ENCODE data around the gene GCN1.

Gene GCN1

DNA sequence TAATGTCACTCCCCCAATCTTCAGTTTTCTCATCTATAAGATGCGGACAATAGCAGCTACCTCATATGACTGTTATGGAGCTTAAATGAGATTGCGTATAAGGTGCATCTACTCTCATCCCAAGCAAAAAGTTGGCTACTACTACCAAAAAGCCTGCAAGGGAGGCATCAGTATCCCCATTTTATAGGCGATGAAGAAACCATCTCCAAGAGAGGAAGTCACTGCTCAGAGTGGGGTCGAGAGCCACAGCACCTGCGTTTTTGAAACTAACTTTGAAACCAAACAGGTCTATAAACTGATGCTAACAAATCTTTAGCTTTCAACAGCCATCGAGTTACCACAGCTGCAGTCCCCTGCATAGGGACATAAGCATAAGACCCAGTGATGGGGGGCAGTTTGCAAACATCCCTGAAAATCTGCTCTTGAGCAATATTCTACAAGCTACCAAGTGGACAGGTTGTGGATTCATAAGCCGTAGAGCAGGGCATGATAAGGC is 3.5 kb downstream of the GCN1 start:
- no peak overlapping the region for H3K9ac ChIP-seq (ENCODE audit: low read length in 5 of 5)
- H3K27me3 ChIP-seq (ENCODE audit: control insufficient read depth in 5 of 5, insufficient read depth in 4 of 5, low read length in 5 of 5): no peaks in the 10 kb centered on the region
- no peaks in the 10 kb centered on the region for H3K9me3 ChIP-seq (ENCODE audit: control insufficient read depth in 5 of 5, low read length in 5 of 5)
- H3K36me3 ChIP-seq (ENCODE audit: control insufficient read depth in 5 of 5, insufficient read depth in 5 of 5, low read length in 5 of 5): peaks cover 3 to 41% (median 30%) of the 10 kb centered on the region in 5 donors
- no peak overlapping the region for H3K4me3 ChIP-seq (ENCODE audit: low read depth in 1 of 5, low read length in 5 of 5)
- no peak overlapping the region for H3K27ac ChIP-seq (ENCODE audit: low read depth, low read length)
- H3K4me1 ChIP-seq (ENCODE audit: control insufficient read depth in 5 of 5, insufficient read depth in 5 of 5, low read length in 5 of 5): peaks cover 7 to 31% (median 24%) of the 10 kb centered on the region in 5 donors

DNA sequence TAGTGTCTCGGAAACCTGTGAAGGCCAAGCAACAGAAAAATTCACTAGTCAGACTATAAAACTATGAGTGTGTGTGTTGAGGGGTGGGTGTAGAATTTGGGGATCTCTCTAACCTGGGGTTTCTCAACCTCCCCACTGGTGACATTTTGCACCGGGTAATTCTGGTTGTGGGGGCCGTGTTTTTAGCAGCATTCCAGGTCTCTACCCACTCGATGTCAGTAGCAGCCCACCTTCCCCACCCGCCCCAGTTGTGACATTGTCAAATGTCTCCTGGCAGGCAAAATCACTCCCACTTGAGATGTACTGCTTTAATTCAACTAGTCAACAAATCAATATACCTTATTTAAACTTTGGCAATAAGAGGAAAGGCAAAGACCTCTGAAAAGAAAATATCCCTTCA is 4.1 kb downstream of the GCN1 start:
- peaks cover 6 to 25% (median 18%) of the 10 kb centered on the region in 5 donors for H3K4me1 ChIP-seq (ENCODE audit: control insufficient read depth in 5 of 5, insufficient read depth in 5 of 5, low read length in 5 of 5)
- H3K9ac ChIP-seq (ENCODE audit: low read length in 5 of 5): no peak overlapping the region
- H3K4me3 ChIP-seq (ENCODE audit: low read depth in 1 of 5, low read length in 5 of 5): no peak overlapping the region
- H3K27me3 ChIP-seq (ENCODE audit: control insufficient read depth in 5 of 5, insufficient read depth in 4 of 5, low read length in 5 of 5): no peaks in the 10 kb centered on the region
- H3K36me3 ChIP-seq (ENCODE audit: control insufficient read depth in 5 of 5, insufficient read depth in 5 of 5, low read length in 5 of 5): peaks cover 3 to 44% (median 34%) of the 10 kb centered on the region in 5 donors
- no peaks in the 10 kb centered on the region for H3K9me3 ChIP-seq (ENCODE audit: control insufficient read depth in 5 of 5, low read length in 5 of 5)
- no peak overlapping the region for H3K27ac ChIP-seq (ENCODE audit: low read depth, low read length)

DNA sequence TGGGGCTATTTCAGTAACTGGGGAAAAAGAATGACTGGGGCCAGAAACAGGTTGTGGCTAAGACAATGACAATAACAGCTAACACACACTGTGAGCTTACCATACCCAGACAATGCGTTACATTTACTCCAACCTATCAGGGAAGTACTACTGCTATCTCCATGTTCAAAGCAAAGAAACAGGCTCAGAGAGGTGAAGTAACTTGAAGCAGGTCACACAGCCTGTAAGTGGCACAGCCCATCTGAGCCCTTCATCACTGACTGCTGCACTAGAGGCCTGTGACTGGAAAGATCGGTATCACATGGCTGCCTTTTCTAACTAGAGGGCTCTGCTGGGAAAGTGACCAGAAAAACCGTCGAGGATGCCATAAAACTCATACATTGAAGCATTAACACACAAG is 7.9 kb downstream of the GCN1 start:
- Histone ChIP-seq H3K4me3 (ENCODE audit: low read depth in 1 of 5, low read length in 5 of 5) (no peak overlapping the region), H3K27ac (ENCODE audit: low read depth, low read length) (no peak overlapping the region), H3K9ac (ENCODE audit: low read length in 5 of 5) (no peak overlapping the region), H3K9me3 (ENCODE audit: control insufficient read depth in 5 of 5, low read length in 5 of 5) (no peaks in the 10 kb centered on the region), H3K36me3 (ENCODE audit: control insufficient read depth in 5 of 5, insufficient read depth in 5 of 5, low read length in 5 of 5) (peaks cover 9 to 82% (median 66%) of the 10 kb centered on the region in 5 donors), H3K27me3 (ENCODE audit: control insufficient read depth in 5 of 5, insufficient read depth in 4 of 5, low read length in 5 of 5) (no peaks in the 10 kb centered on the region), H3K4me1 (ENCODE audit: control insufficient read depth in 5 of 5, insufficient read depth in 5 of 5, low read length in 5 of 5) (peaks cover 0 to 8% (median 0%) of the 10 kb centered on the region in 5 donors)

DNA sequence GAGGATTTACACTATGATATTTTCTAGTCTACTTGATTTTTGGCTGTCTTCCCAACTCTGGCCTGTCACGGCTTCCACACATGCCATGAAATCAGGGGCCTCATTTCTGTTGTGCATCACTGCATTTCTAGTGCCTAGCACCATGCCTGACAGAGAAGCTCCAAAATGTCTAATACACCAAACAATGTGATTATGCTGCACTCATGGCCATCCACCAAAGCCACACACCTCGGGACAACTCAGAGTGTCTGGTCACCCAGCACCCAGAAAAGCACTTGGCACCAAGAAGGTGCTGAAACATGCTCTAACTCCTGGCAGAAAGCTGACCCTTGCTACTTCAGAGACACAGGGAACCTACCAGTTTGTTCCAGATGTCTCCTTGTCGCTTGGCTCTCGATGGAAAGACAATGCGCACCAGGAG is 11.3 kb downstream of the GCN1 start:
- Histone ChIP-seq H3K4me1 (ENCODE audit: control insufficient read depth in 5 of 5, insufficient read depth in 5 of 5, low read length in 5 of 5) (peaks cover 0 to 8% (median 0%) of the 10 kb centered on the region in 5 donors), H3K9ac (ENCODE audit: low read length in 5 of 5) (no peak overlapping the region), H3K27ac (ENCODE audit: low read depth, low read length) (no peak overlapping the region), H3K4me3 (ENCODE audit: low read depth in 1 of 5, low read length in 5 of 5) (no peak overlapping the region), H3K27me3 (ENCODE audit: control insufficient read depth in 5 of 5, insufficient read depth in 4 of 5, low read length in 5 of 5) (no peaks in the 10 kb centered on the region), H3K9me3 (ENCODE audit: control insufficient read depth in 5 of 5, low read length in 5 of 5) (no peaks in the 10 kb centered on the region), H3K36me3 (ENCODE audit: control insufficient read depth in 5 of 5, insufficient read depth in 5 of 5, low read length in 5 of 5) (peaks cover 9 to 84% (median 68%) of the 10 kb centered on the region in 5 donors)

DNA sequence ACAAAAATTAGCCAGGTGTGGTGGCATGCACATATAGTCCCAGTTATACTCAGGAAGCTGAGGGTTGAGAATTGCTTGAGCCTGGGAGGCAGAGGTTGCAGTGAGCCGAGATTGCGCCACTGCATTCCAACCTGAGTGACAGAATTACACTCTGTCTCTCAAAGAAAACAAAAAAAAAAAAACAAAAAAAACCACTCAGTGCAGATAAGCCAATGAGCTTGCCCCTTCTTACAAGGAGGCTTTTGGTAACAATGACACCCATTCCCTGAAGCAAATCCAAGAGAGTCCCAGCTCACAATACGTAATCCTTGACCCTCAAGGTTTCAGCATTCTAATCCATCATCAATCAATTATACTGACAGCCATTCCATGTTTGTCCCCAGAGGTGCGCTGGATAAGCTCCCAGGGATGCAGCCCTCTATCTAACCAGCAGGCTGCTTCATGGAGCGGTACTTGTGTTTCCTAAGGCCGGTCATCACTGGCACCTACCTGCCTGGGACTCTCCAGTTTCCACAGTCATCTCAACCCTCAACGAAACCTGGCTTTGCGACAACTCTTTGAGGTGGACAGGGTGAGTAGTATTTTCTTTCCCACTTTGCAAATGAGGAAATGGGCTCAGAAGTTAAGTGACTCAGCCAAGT is 12.4 kb downstream of the GCN1 start:
- H3K36me3 ChIP-seq (ENCODE audit: control insufficient read depth in 5 of 5, insufficient read depth in 5 of 5, low read length in 5 of 5): peaks cover 13 to 85% (median 76%) of the 10 kb centered on the region in 5 donors

DNA sequence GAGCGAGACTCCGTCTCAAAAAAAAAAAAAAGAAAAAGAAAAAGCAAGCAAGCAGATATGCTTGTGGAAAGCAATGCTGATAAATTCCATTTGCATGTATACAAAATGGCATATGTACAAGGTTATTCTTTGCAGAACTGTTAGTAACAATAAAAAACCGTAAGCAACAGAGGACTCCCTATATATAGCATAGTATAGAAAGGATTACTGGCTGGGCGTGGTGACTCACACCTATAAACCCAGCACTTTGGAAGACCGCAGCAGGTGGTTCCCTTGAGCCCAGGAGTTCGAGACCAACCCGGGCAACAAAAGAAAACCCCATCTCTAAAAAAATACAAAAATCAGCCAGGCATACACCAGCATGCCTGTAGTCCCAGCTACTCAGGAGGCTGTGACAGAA is 13.5 kb downstream of the GCN1 start:
- Histone ChIP-seq H3K27ac (ENCODE audit: low read depth, low read length) (no peak overlapping the region), H3K4me1 (ENCODE audit: control insufficient read depth in 5 of 5, insufficient read depth in 5 of 5, low read length in 5 of 5) (peaks cover 0 to 8% (median 0%) of the 10 kb centered on the region in 5 donors), H3K27me3 (ENCODE audit: control insufficient read depth in 5 of 5, insufficient read depth in 4 of 5, low read length in 5 of 5) (no peaks in the 10 kb centered on the region), H3K9me3 (ENCODE audit: control insufficient read depth in 5 of 5, low read length in 5 of 5) (no peaks in the 10 kb centered on the region), H3K4me3 (ENCODE audit: low read depth in 1 of 5, low read length in 5 of 5) (no peak overlapping the region), H3K9ac (ENCODE audit: low read length in 5 of 5) (no peak overlapping the region), H3K36me3 (ENCODE audit: control insufficient read depth in 5 of 5, insufficient read depth in 5 of 5, low read length in 5 of 5) (peaks cover 16 to 85% (median 78%) of the 10 kb centered on the region in 5 donors)

More for the DNA sequence above, 12.4 kb downstream of the GCN1 start:
- Histone ChIP-seq H3K9me3 (ENCODE audit: control insufficient read depth in 5 of 5, low read length in 5 of 5) (no peaks in the 10 kb centered on the region), H3K27me3 (ENCODE audit: control insufficient read depth in 5 of 5, insufficient read depth in 4 of 5, low read length in 5 of 5) (no peaks in the 10 kb centered on the region), H3K9ac (ENCODE audit: low read length in 5 of 5) (no peak overlapping the region), H3K27ac (ENCODE audit: low read depth, low read length) (no peak overlapping the region), H3K4me1 (ENCODE audit: control insufficient read depth in 5 of 5, insufficient read depth in 5 of 5, low read length in 5 of 5) (peaks cover 0 to 8% (median 0%) of the 10 kb centered on the region in 5 donors), H3K4me3 (ENCODE audit: low read depth in 1 of 5, low read length in 5 of 5) (no peak overlapping the region)

DNA sequence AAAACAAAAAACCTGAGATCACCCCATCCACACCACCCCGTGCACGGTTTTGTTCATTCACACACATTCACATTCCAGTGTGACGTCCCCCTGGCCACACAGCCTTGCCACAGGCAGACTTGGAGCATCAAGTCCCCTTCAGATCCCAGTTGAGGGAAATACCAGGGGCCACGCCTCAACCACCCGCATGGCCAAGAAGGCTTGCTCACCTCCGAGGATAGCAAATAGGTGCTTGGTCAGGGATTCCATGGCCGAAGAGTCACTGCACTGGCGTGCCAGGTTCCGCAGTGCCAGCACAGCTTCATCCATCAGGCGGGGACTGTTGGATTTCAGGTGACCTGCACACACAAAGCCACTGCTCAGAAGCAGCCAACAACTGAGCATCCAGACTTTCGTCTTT is 19.0 kb downstream of the GCN1 start:
- peaks cover 26 to 94% (median 83%) of the 10 kb centered on the region in 5 donors for H3K36me3 ChIP-seq (ENCODE audit: control insufficient read depth in 5 of 5, insufficient read depth in 5 of 5, low read length in 5 of 5)
- no peaks in the 10 kb centered on the region for H3K9me3 ChIP-seq (ENCODE audit: control insufficient read depth in 5 of 5, low read length in 5 of 5)
- H3K27ac ChIP-seq (ENCODE audit: low read depth, low read length): no peak overlapping the region
- H3K4me3 ChIP-seq (ENCODE audit: low read depth in 1 of 5, low read length in 5 of 5): no peak overlapping the region
- H3K9ac ChIP-seq (ENCODE audit: low read length in 5 of 5): no peak overlapping the region
- no peaks in the 10 kb centered on the region for H3K4me1 ChIP-seq (ENCODE audit: control insufficient read depth in 5 of 5, insufficient read depth in 5 of 5, low read length in 5 of 5)
- H3K27me3 ChIP-seq (ENCODE audit: control insufficient read depth in 5 of 5, insufficient read depth in 4 of 5, low read length in 5 of 5): no peaks in the 10 kb centered on the region

DNA sequence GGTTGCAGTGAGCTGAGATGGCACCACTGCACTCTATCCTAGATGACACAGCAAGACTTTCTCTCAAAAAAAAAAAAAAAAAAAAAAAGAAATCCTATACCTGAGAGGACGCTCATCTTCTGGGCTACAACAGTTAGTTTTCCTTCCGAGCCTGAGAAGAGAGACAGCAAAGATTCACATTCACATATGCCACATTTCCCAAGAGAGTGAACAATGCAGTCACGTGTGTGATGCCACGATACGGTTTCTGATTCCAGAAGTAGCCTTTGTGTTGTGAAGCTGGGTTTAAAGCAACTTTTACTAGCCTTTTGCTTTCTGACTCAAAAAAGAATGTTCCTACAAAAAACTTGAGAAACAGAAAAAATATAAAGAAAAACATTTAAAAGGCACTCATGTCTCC is 19.5 kb downstream of the GCN1 start:
- Histone ChIP-seq H3K27ac (ENCODE audit: low read depth, low read length) (no peak overlapping the region), H3K27me3 (ENCODE audit: control insufficient read depth in 5 of 5, insufficient read depth in 4 of 5, low read length in 5 of 5) (no peaks in the 10 kb centered on the region), H3K4me1 (ENCODE audit: control insufficient read depth in 5 of 5, insufficient read depth in 5 of 5, low read length in 5 of 5) (no peaks in the 10 kb centered on the region), H3K9me3 (ENCODE audit: control insufficient read depth in 5 of 5, low read length in 5 of 5) (no peaks in the 10 kb centered on the region), H3K9ac (ENCODE audit: low read length in 5 of 5) (no peak overlapping the region), H3K4me3 (ENCODE audit: low read depth in 1 of 5, low read length in 5 of 5) (no peak overlapping the region), H3K36me3 (ENCODE audit: control insufficient read depth in 5 of 5, insufficient read depth in 5 of 5, low read length in 5 of 5) (peaks cover 26 to 94% (median 87%) of the 10 kb centered on the region in 5 donors)

DNA sequence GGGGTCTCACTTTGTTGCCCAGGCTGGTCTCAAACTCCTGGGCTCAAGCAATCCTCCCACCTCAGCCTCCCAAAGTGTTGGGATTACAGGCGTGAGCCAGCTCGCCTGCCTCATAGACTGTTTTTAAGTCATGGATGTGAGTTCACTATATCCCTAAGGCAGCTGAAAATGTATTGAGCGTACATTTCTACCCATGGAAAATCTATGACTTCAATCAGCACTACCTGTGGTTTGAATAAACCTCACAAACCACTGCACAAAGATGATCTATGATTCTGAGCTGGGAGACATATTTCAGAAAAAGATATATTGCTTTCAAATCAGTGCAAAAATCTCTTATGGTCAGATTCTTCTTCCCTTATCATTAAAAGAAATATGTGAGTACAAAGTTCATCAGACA is 22.5 kb downstream of the GCN1 start:
- Histone ChIP-seq H3K4me3 (ENCODE audit: low read depth in 1 of 5, low read length in 5 of 5) (no peak overlapping the region), H3K36me3 (ENCODE audit: control insufficient read depth in 5 of 5, insufficient read depth in 5 of 5, low read length in 5 of 5) (peaks cover 30 to 94% (median 90%) of the 10 kb centered on the region in 5 donors), H3K4me1 (ENCODE audit: control insufficient read depth in 5 of 5, insufficient read depth in 5 of 5, low read length in 5 of 5) (no peaks in the 10 kb centered on the region), H3K27ac (ENCODE audit: low read depth, low read length) (no peak overlapping the region), H3K9ac (ENCODE audit: low read length in 5 of 5) (no peak overlapping the region), H3K9me3 (ENCODE audit: control insufficient read depth in 5 of 5, low read length in 5 of 5) (no peaks in the 10 kb centered on the region), H3K27me3 (ENCODE audit: control insufficient read depth in 5 of 5, insufficient read depth in 4 of 5, low read length in 5 of 5) (no peaks in the 10 kb centered on the region)

DNA sequence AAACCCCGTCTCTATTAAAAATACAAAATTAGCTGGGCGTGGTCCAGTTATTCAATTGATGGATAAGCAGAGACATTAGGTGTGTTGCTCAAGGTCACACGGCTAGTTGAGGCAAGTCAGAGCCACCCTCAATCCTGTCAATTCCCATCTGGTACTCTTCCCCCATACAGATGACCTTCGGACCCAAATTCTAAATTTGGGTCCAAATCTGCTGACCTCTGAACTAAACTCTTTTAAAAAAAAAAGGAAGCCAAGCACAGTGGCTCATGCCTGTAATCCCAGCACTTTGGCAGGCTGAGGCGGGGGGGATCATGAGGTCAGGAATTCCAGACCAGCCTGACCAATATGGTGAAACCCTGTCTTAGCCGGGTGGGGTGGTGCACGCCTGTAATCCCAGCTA is 23.9 kb downstream of the GCN1 start:
- Histone ChIP-seq H3K36me3 (ENCODE audit: control insufficient read depth in 5 of 5, insufficient read depth in 5 of 5, low read length in 5 of 5) (peaks cover 25 to 85% (median 76%) of the 10 kb centered on the region in 5 donors), H3K27me3 (ENCODE audit: control insufficient read depth in 5 of 5, insufficient read depth in 4 of 5, low read length in 5 of 5) (no peaks in the 10 kb centered on the region), H3K4me3 (ENCODE audit: low read depth in 1 of 5, low read length in 5 of 5) (no peak overlapping the region), H3K9me3 (ENCODE audit: control insufficient read depth in 5 of 5, low read length in 5 of 5) (no peaks in the 10 kb centered on the region), H3K9ac (ENCODE audit: low read length in 5 of 5) (no peak overlapping the region), H3K27ac (ENCODE audit: low read depth, low read length) (no peak overlapping the region), H3K4me1 (ENCODE audit: control insufficient read depth in 5 of 5, insufficient read depth in 5 of 5, low read length in 5 of 5) (no peaks in the 10 kb centered on the region)

Measured in subcutaneous abdominal adipose tissue (tissue), 5 donors.